Fibroblast of skin of left biceps (primary cell): ENCODE data around the gene WFIKKN2.
"Not testable (repeated sequence)": the region's sequence is repeated elsewhere in the genome, so short reads cannot be mapped to it uniquely, and the experiment has no call there.

Experiments
- DNase-seq, 2 experiments: peaks; one replicate each; pipeline ENCODE4 v3.0.0-alpha.2; 2013; ENCODE audit warnings: low read depth in 2 of 2

Gene WFIKKN2

GRCh38 chr17:50855708-50856330 is 20.4 kb downstream of the WFIKKN2 start:
- DNase-seq: no peak

DNA sequence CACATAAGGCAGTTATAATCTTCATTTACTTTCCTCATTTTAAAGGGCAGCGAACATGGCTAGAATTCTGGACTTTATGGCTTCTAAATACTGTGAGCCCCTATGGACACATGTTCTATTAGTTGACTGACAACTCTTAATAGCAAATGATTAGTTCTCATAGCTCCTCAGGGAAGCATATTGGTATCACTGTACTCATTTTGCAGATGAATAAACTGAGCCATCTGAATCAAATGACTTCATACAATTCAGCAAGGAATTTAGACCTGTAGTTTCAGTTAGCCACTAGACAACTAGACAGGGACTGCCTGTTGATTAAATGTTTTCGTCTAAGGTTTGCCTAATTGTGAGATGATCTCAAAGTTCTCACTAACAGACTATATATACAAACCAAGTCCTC is 21.0 kb downstream of the WFIKKN2 start:
- no peak for DNase-seq

DNA sequence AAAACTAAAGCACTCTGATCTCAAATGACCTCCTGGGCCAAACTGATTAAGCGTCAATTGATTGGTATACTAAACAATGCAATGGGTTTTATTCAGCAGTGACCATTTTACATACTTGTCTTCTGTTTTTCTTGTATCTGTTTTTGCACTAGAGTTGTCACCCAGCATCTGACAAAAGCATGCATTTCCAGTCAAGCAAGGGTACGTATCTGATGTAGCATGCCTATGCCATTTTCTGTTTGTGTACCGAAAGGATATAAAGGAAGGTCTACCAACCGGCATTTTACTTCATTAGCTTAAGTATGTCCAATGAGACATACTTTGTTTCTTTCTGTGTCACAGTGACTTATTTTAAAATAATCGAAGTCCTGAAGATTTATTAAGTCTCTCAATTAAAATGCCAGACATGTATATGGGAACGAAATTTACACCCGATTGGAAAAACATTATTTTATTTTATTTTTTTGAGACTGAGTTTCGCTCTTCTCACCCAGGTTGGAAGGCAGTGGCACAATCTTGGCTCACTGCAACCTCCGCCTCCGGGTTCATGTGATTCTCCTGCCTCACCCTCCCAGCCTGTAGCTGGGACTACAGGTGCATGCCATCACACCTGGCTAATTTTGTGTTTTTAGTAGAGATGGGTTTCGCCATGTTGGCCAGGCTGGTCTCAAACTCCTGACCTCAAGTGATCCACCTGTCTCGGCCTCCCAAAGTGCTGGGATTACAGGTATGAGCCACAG is 23.3 kb downstream of the WFIKKN2 start:
- DNase-seq: no peak

DNA sequence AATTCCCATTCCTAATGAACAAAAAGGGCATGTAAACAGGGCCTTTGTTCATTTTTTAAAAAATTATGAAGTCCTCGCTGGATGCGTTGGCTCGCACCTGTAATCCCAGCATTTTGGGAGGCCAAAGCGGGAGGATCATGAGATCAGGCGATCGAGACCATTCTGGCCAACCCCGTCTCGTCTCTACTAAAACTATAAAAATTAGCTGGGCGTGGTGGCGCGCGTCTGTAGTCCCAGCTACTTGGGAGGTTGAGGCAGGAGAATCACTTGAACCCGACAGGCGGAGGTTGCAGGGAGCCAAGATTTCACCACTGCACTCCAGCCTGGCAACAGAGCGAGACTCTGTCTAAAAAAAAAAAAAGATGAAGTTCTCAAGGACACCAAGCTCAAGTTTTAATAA is 24.3 kb downstream of the WFIKKN2 start:
- not testable (repeated sequence) for DNase-seq

GRCh38 chr17:50861334-50861676 is 25.9 kb downstream of the WFIKKN2 start:
- DNase-seq: no peak

DNA sequence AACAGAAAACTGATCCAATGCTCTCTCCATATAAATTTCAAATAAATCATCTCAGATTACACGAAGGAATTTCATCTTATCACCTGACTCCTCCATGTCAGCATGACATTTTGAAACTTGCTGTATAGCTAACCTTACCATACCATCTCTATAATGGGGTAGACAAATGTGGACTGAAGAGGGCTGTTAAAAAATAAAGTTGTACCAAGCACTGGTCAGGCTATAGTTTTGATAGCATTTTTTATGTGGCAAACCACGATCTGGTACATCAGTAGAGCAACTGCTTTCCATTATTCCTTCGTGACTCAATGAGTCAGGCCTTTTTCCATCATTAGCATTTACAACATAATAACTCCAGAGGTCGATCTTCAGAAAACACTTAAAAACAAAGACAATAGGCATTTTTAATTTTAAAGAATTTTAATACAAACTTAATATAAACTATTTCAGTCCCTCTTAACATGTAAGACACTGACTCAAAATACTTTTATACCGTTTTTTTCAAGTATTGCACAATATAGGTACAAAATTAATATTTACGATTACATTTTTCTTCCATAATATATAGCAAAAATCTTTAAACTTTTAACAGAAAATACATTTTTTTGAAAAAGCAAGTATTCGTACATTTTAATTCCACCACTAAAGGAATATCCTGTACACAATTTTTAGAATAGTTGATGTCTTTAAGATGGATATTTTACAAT is 26.6 kb downstream of the WFIKKN2 start:
- DNase-seq: no peak

DNA sequence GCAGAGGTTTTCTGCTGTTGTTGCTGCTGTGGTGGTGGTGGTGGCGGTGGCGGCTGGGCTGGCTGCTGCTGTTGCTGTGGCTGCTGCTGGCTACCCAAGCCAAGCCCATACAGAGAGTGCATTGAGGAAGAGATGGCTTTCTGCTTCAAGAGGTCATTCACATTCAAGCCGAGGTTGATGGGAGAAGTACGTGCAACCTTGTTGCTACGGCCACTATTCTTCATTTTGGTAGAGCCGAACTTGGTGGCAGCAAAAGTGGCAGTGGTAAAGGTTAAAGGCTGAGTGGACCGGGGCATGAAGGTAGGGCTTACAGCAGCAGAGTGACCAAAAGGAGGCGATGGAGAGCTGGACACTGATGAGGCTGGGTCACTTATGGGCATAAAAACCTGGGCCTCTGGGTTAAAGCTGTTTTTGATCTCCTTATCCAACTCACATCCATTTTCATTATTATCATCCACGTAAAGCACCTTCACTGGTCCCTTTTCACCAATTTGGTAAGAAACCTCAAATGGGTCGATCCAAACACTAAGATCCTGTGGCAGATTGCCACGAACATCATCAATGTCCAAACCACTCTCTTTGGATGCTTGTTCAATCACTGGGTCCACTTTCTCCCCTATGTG is 27.9 kb downstream of the WFIKKN2 start:
- DNase-seq: no peak

DNA sequence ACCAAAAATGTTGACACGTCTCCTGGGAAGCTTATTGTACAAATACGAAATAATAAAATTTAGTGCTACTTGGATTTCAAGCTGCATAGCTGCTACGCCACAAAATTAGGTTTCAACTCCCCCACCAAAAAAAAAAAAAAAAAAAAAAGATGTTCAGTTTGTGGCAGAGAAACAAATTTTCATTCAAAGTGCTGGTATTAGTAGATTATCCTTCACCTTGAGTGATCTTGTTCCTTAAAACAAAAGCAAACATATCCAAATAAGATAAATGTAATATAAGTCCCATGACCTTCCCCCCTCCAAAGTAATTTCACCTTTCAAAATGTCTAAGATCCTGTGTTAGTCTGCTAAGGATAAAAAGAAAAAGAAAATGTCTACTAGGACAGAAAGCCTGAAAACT is 28.5 kb downstream of the WFIKKN2 start:
- no peak for DNase-seq

GRCh38 chr17:50864747-50865059 is 29.3 kb downstream of the WFIKKN2 start:
- DNase-seq: no peak

GRCh38 chr17:50865060-50865867 is 29.9 kb downstream of the WFIKKN2 start:
- no peak for DNase-seq

DNA sequence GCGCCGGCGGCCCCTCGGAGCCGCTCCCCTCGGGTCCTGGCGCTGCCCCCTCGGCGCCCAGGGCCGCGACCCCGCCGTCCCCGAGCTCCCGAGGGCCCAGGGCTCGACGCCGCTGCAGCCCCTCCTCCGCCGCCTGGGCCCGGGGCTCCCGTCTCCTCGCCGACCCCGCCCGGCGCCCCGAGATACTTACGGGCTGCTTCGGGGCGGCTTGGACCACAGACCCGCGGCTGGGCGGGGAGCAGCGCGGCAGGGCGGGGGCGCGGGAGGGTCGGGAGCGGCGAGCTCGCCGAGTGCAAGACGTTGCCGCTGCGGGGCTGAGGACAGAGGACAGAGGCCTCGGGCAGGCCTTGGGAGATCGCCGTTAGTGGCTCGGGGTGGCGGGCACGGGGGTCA is 30.5 kb downstream of the WFIKKN2 start:
- no peak for DNase-seq

DNA sequence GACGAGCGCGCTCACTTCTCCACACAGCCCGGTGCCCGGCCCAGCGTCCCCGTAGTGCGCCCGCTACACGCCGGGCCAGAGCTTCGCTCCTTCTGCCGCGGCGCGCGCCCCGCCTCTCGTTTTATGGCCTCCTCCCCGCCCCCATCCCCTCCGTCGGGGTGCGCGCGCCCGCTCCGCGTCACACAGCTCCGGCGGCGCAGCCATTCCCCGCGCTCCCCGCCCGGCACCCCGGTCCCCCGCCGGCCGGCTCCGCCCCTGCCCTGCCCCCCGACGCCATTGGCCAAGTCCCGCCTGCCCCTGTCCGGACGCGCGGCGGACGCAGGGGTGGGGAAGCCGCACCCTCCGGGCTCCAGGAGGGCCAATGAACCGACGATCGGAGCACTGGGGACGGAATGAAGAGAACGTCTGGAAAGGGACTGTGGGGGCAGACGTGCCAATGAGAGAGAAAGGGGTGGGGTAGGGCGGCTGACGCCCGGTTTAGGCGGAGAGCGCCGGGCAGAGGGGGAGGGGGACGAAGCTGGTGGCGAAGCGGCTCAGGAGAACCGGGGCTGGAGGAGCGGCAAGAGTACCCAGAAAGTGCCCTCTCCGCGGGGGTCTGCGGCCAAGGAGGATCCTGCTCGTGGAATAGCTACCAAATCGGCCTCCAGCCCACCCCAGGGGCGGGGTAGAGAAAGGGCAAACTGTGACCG is 31.0 kb downstream of the WFIKKN2 start, which contains the start of gene TOB1:
Gene TOB1 (minus strand): TSS at position 94 of the 689 bp plus-strand sequence. CDS start 2,337 bp downstream, outside the sequence.
- DNase-seq: peak; percentile 87 to 88

- no peak for DNase-seq
These were observed 31.6 kb downstream of the WFIKKN2 start for GRCh38 chr17:50866950-50867362.

DNA sequence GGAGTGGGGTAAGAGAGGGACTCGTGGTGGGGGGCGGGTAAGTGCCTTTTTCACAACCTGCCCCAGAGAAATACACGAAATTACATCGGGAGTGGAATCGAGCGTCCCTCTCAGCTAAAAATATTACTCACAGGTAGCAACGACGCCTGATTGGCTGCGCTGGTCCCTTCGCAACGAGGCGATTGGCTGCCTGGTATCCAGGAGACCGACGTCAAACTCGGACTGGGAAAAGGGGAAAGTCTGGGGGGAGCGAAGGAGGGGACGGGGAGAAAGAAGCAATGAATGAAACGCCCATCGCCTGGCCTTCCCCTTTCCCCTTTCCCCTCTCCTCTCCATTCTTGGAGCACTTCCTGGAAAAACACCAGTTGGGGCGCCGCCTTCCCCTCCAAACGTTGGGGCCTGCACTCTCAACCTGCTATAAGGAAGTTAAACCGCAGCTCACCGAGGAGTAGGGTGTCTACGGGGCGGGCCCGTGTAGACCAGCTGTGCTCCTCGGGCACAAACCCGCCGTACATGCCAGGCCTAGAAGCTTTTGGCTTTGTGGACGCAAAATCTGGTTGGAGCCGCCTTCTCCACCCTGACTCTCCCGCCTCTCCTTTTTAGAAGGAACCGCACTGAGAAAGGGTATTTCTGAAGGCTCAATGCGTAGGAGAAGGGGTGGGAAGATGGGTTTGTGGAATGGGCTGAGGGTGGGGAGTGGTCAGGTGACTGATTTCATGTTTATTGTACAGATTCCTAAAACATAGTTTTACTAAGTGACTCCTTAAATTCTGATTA is 32.2 kb downstream of the WFIKKN2 start:
- DNase-seq: peak; percentile 47 to 54

- DNase-seq: no peak
These were observed 32.7 kb downstream of the WFIKKN2 start for GRCh38 chr17:50868140-50868438.

DNA sequence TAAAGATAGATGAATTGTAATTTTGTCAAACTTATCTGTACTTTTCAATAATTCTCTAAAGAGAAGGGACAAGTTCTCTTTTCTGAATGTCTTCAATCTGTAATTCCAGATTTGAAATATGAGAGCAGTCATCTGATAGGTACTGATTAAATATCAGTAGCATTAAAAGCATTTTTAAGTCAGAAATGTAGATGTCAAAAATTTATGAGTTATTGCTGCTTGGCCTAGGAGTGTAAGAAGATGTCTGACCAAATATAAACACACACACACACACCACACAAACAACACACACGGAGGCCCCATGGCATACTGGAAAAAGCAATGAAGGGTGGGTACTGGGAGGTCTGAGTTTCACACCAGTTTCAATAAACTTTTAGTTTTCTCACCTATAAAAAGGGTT is 33.2 kb downstream of the WFIKKN2 start:
- DNase-seq: no peak

DNA sequence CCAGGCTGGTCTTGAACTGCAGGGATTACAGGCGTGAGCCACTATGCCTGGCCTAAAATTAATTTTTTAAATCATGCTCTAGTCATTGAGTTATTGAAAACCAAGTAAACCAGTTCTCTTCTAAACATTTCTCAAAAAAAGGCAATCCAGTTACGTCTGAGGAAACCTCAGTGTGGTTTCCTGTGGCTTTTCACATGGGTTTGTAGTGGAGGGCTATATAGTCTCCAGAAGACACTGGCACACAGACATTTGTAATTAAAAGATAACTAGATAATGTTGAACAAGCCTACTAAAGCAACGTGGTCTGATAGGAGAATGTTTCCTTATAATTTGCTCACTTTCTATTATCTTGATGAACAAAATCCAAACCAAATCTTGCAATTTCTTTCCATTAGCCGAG is 36.0 kb downstream of the WFIKKN2 start:
- DNase-seq: no peak

GRCh38 chr17:50871898-50872297 is 36.5 kb downstream of the WFIKKN2 start:
- no peak for DNase-seq

- DNase-seq: no peak
These were observed 37.5 kb downstream of the WFIKKN2 start for GRCh38 chr17:50872710-50873424.

DNA sequence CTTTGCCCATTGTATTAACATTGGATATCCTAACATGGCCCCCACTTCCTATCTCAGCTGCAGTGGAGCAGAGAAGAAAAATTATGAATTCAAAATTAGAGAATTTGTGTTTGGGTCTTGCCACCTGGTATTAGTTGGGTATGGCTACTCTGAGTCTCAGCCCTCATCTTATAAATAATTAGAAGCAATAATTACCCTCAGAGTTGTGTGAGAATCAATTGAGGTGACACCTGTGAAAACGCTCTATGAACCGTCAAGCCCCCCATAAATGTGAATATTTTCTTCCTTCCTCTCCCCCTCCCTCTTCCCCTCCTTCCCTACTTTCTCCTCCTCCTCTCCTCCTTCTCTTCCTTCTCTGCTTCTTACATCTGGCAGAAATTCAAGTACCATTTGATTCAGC is 39.7 kb downstream of the WFIKKN2 start:
- no peak for DNase-seq
